Activated naive CD4-positive, alpha-beta T cell treated with anti-CD3 and anti-CD28 coated beads, Interleukin-2, amount 50 U/mL, for 24 hours (primary cell): ENCODE results near the gene ZNF266.

Experiments
- H3K27ac Mint-ChIP-seq: one replicate; pipeline ENCODE4 v1.8.0; 2021; ENCODE audit warnings: mild to moderate bottlenecking, mixed read lengths
- H3K27me3 Mint-ChIP-seq: one replicate; pipeline ENCODE4 v1.8.0; 2021; ENCODE audit warnings: mixed read lengths
- H3K36me3 Mint-ChIP-seq: one replicate; pipeline ENCODE4 v1.8.0; 2021; ENCODE audit warnings: mixed read lengths
- H3K4me1 Mint-ChIP-seq: one replicate; pipeline ENCODE4 v1.8.0; 2021; ENCODE audit warnings: mixed read lengths
- H3K4me3 Mint-ChIP-seq: one replicate; pipeline ENCODE4 v1.8.0; 2021; ENCODE audit warnings: mild to moderate bottlenecking, mixed read lengths
- H3K9me3 Mint-ChIP-seq: one replicate; pipeline ENCODE4 v1.8.0; 2021; ENCODE audit warnings: mixed read lengths

Gene ZNF266

GRCh38 chr19:9435279-9436268, at the start of gene ZNF266:
Gene ZNF266 (minus strand): TSS chr19:9435573. CDS start chr19:9420089, 15,484 bp downstream.
- H3K4me1 Mint-ChIP-seq: peaks cover 43% of the 10 kb centered on the region
- H3K36me3 Mint-ChIP-seq: peaks cover 29% of the 10 kb centered on the region
- peaks cover 5% of the 10 kb centered on the region for H3K9me3 Mint-ChIP-seq
- H3K4me3 Mint-ChIP-seq: peak within 1 kb of the TSS; percentile 93
- no peaks in the 10 kb centered on the region for H3K27me3 Mint-ChIP-seq
- peak within 1 kb of the TSS; percentile 99 for H3K27ac Mint-ChIP-seq

DNA sequence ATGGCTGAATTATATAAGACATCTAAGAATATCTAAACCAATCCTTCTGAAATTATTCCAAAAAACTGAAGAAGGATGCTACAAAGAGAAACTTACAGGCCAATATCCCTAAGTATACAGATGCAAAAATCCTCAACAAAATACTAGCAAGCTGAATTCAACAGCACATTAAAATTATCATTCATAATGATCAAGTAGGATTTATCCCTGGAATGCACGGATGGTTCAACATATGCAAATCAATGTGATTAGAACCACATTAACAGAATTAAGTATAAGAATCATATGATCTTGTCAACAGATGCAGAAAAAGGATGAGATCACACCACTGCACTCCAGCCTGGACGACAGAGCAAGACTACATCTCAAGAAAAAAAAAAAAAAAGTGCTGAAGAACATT, 49.8 kb upstream of the ZNF266 start:
- peaks cover 9% of the 10 kb centered on the region for H3K36me3 Mint-ChIP-seq
- H3K4me1 Mint-ChIP-seq: no peaks in the 10 kb centered on the region
- no peak overlapping the region for H3K27ac Mint-ChIP-seq
- H3K9me3 Mint-ChIP-seq: peaks cover 15% of the 10 kb centered on the region
- no peaks in the 10 kb centered on the region for H3K27me3 Mint-ChIP-seq
- H3K4me3 Mint-ChIP-seq: no peak overlapping the region

DNA sequence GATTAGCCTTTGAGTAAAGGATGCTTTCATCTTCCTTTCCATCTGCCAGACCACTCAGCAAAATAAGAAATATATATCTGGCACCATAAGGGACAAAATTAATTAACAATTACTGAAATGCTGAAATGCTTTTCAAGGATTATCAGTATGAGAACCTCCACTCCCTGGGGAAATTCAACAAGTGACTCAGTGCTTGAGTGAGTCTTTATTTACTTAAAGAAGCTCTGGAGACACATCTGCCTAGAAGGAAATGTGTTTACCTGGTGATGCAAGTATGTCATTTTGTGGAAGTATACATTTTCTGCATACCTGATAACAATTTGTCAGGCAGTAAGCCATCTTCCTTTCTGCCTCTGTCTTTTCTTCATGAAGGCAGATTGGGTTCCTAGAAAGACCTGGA, 39.6 kb upstream of the ZNF266 start:
- Mint-ChIP-seq H3K4me3 (no peak overlapping the region), H3K9me3 (peaks cover 45% of the 10 kb centered on the region), H3K36me3 (peaks cover 21% of the 10 kb centered on the region), H3K27me3 (peaks cover 4% of the 10 kb centered on the region), H3K27ac (no peak overlapping the region), H3K4me1 (no peaks in the 10 kb centered on the region)

GRCh38 chr19:9467161-9467560, 31.8 kb upstream of the ZNF266 start:
- Mint-ChIP-seq H3K4me3 (no peak overlapping the region), H3K36me3 (peaks cover 11% of the 10 kb centered on the region), H3K27me3 (peaks cover 4% of the 10 kb centered on the region), H3K9me3 (peaks cover 23% of the 10 kb centered on the region), H3K4me1 (no peaks in the 10 kb centered on the region), H3K27ac (no peak overlapping the region)

DNA sequence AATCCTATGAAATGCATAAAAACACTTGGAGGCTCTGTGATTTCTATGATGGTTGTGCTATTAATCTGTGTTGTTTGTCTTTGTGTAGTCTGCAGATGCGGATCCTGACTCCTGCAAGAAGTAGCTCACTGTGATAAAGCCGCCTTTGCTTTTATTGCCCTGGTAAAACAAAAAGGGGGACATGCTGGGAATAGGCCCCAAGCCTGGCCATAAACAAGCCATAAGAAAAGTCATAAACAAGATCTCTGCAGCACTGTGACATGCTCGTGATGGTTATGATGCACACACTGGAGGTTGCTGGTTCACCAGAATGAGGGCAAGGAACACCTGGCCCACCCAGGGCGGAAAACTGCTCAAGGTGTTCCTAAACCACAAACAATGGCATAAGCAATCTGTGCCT, 26.6 kb upstream of the ZNF266 start:
- Mint-ChIP-seq H3K36me3 (peaks cover 20% of the 10 kb centered on the region), H3K27me3 (no peaks in the 10 kb centered on the region), H3K27ac (no peak overlapping the region), H3K4me3 (no peak overlapping the region), H3K9me3 (peaks cover 27% of the 10 kb centered on the region), H3K4me1 (no peaks in the 10 kb centered on the region)

DNA sequence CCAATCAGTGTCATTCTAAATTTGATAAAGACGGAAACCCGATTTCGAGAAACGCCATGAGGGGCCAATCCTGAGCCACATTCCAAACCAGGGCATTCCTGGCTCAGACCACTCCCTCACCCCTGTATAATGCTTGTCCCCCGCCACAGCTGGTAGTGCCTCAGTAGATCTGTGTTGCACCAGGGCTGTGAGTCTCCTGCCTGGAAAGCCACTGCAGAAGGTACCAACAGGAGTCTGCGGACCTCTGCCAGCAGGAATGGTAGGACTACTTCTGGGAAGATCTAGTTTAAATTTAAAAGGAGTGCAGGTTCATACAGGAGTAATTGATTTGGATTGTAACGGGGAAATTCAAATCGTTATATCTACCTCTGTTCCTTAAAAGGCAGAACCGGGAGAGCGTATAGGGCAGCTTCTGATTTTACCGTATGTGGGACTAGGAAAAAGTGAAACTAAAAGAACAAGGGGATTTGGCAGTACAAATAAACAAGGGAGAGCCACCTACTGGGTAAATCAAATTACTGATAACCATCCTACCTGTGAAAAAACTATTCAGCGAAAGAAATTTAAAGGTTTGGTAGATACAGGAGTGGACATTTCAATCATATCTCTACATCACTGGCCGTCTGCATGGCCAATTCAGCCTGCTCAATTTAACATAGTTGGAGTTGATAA, 20.8 kb upstream of the ZNF266 start:
- Mint-ChIP-seq H3K27ac (no peak overlapping the region), H3K4me1 (no peaks in the 10 kb centered on the region), H3K9me3 (peaks cover 49% of the 10 kb centered on the region), H3K36me3 (peaks cover 16% of the 10 kb centered on the region), H3K27me3 (no peaks in the 10 kb centered on the region), H3K4me3 (no peak overlapping the region)

GRCh38 chr19:9453953-9454352, 18.6 kb upstream of the ZNF266 start:
- no peaks in the 10 kb centered on the region for H3K4me1 Mint-ChIP-seq
- no peaks in the 10 kb centered on the region for H3K27me3 Mint-ChIP-seq
- no peak overlapping the region for H3K4me3 Mint-ChIP-seq
- H3K9me3 Mint-ChIP-seq: peaks cover 37% of the 10 kb centered on the region
- H3K36me3 Mint-ChIP-seq: peaks cover 9% of the 10 kb centered on the region
- no peak overlapping the region for H3K27ac Mint-ChIP-seq

GRCh38 chr19:9445037-9445436, 9.7 kb upstream of the ZNF266 start:
- H3K36me3 Mint-ChIP-seq: peaks cover 31% of the 10 kb centered on the region
- H3K27ac Mint-ChIP-seq: no peak overlapping the region
- no peaks in the 10 kb centered on the region for H3K27me3 Mint-ChIP-seq
- no peaks in the 10 kb centered on the region for H3K4me1 Mint-ChIP-seq
- peaks cover 7% of the 10 kb centered on the region for H3K9me3 Mint-ChIP-seq
- no peak overlapping the region for H3K4me3 Mint-ChIP-seq

- no peaks in the 10 kb centered on the region for H3K27me3 Mint-ChIP-seq
- peaks cover 41% of the 10 kb centered on the region for H3K4me1 Mint-ChIP-seq
- H3K27ac Mint-ChIP-seq: peak overlapping the region; percentile 99
- peaks cover 23% of the 10 kb centered on the region for H3K36me3 Mint-ChIP-seq
- H3K9me3 Mint-ChIP-seq: peaks cover 7% of the 10 kb centered on the region
- peak overlapping the region; percentile 93 for H3K4me3 Mint-ChIP-seq
Observed at GRCh38 chr19:9436358-9436757, 985 bp upstream of the ZNF266 start.

- H3K4me3 Mint-ChIP-seq: no peak overlapping the region
- no peaks in the 10 kb centered on the region for H3K27me3 Mint-ChIP-seq
- no peaks in the 10 kb centered on the region for H3K9me3 Mint-ChIP-seq
- H3K27ac Mint-ChIP-seq: no peak overlapping the region
- H3K36me3 Mint-ChIP-seq: peaks cover 53% of the 10 kb centered on the region
- peaks cover 48% of the 10 kb centered on the region for H3K4me1 Mint-ChIP-seq
Observed at GRCh38 chr19:9431475-9431874, 3.9 kb downstream of the ZNF266 start.

DNA sequence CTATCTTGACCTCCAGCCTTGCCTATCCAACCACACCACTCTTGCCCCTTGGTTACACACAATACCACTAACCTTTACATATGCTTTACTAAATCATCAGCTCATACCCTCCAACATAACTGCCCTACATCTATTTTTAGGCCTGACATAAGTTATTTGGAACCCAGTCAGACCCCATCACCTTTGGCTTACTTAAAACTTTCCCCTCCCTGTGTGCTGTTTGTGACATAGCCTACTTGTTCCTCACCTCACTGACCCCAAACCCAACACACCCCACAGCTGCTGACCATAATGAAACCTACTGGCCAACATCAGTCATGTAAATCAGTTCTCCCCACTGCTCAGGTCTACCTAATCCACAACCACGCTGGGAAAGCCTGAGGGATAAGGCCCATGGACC, 4.9 kb downstream of the ZNF266 start:
- Mint-ChIP-seq H3K4me3 (no peak overlapping the region), H3K9me3 (no peaks in the 10 kb centered on the region), H3K27ac (no peak overlapping the region), H3K36me3 (peaks cover 63% of the 10 kb centered on the region), H3K27me3 (no peaks in the 10 kb centered on the region), H3K4me1 (peaks cover 38% of the 10 kb centered on the region)

- Mint-ChIP-seq H3K4me3 (no peak overlapping the region), H3K4me1 (peaks cover 19% of the 10 kb centered on the region), H3K27me3 (no peaks in the 10 kb centered on the region), H3K36me3 (peaks cover 76% of the 10 kb centered on the region), H3K27ac (no peak overlapping the region), H3K9me3 (peaks cover under 1% of the 10 kb centered on the region)
Observed at GRCh38 chr19:9427941-9428340, 7.4 kb downstream of the ZNF266 start.

DNA sequence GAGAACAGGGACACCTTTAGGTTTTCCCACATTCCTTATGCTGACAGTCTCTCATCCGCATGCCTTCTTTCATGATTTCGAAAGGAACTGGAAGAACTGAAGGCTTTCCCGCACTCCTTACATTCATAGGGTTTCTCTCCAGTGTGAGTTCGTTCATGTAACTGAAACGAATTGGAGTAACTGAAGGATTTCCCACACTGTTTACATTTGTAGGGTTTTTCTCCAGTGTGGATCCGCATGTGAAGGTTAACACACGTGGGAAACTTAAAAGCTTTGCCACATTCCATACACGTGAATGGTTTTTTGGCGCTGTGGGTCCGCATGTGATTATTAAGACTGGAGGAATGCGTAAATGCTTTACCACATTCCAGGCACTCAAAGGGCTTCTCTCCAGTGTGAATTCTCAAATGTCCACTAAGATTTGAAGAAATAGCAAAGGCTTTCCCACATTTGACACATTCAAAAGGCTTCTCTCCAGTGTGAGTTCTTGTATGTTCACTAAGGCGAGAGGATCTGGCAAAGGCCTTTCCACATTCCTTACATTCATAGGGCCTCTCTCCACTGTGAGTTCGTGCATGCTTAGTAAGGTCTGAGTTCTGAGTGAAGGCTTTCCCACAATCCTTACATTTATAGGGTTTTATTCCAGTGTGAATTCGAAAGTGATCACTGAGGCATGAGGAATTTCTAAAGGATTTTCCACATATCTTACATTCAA, 22.0 kb downstream of the ZNF266 start:
- Mint-ChIP-seq H3K4me1 (no peaks in the 10 kb centered on the region), H3K4me3 (no peak overlapping the region), H3K27ac (no peak overlapping the region), H3K9me3 (no peaks in the 10 kb centered on the region), H3K36me3 (peaks cover 61% of the 10 kb centered on the region), H3K27me3 (no peaks in the 10 kb centered on the region)

DNA sequence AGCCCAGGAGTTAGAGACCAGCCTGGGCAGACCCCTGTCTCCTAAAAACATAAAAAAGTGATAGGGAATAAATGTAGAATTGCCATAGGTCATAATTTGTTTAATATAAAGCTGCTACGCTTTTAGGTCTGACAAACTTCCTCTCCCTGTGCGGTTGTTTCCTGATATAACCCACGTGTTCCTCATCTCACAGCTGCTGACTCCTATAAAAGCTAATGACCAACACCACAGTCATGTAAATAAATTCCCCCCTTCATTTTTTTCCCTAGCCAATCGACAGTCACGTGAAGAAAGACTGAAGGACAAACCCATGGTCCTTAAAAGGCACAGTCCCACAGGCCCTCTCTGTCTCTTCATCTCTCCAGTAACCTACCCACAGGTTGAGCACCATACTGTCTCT, 27.5 kb downstream of the ZNF266 start:
- Mint-ChIP-seq H3K27ac (no peak overlapping the region), H3K4me3 (peak overlapping the region; percentile 49), H3K36me3 (peaks cover 38% of the 10 kb centered on the region), H3K27me3 (peaks cover 1% of the 10 kb centered on the region), H3K4me1 (peaks cover 17% of the 10 kb centered on the region), H3K9me3 (peaks cover 13% of the 10 kb centered on the region)

- H3K9me3 Mint-ChIP-seq: peaks cover 13% of the 10 kb centered on the region
- no peak overlapping the region for H3K27ac Mint-ChIP-seq
- H3K4me1 Mint-ChIP-seq: peaks cover 17% of the 10 kb centered on the region
- H3K4me3 Mint-ChIP-seq: peak overlapping the region; percentile 84
- peaks cover 1% of the 10 kb centered on the region for H3K27me3 Mint-ChIP-seq
- H3K36me3 Mint-ChIP-seq: peaks cover 31% of the 10 kb centered on the region
Observed at GRCh38 chr19:9406798-9407352, 28.5 kb downstream of the ZNF266 start.
